ENCODE measurements around the gene COL5A1. TPM values are rescaled to one million over a fixed set of nuclear protein-coding genes. Genes with fewer than 3 reads are reported as not detected.

The COL5A1 gene
- total RNA-seq, 4 donors from 2014 or later = 7.1 to 69.3 (median 16.1) TPM

DNA sequence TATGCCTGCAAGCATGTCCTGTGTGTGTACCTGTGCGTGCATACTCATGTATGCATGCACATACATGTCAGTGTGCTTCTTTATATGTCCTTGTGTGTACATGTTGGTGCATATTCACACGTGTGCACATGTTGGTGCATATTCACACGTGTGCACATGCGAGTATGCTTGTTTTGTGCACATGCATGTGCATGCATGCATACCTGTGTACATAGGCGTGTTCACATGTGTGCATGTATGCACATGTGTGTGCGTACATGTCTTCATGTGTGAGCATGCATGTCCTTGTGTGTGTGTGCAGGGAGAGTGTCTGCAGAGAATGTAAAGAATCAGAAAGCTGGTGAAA is 166.8 kb downstream of the COL5A1 start:
- Histone ChIP-seq H3K4me3 (no peak overlapping the region), H3K4me1 (peaks cover 0 to 10% (median 3%) of the 10 kb centered on the region in 4 donors), H3K36me3 (no peaks in the 10 kb centered on the region), H3K27me3 (no peaks in the 10 kb centered on the region), H3K9me3 (no peaks in the 10 kb centered on the region), H3K27ac (no peak overlapping the region)
- intact Hi-C loops (cut with DNase I; ENCODE audit: low total_unique reads) (no loop called here), in situ Hi-C loops (cut with MboI; ENCODE audit: low pct_ligation_motif_present in 1 of 4, low pct_unique_long_range_greater_than_20kb in 1 of 4, low sequenced_read_pairs in 3 of 4) (no loop called here)
- 90 to 100% methylated on average over 1 to 6 of the region's 6 CpGs for WGBS, 2 donors (ENCODE audit: low coverage in 1 of 2)
- TF ChIP-seq POLR2A (IDR thresholded peaks at IDR 0.05) = no peak
- TF ChIP-seq, protein P1, sequence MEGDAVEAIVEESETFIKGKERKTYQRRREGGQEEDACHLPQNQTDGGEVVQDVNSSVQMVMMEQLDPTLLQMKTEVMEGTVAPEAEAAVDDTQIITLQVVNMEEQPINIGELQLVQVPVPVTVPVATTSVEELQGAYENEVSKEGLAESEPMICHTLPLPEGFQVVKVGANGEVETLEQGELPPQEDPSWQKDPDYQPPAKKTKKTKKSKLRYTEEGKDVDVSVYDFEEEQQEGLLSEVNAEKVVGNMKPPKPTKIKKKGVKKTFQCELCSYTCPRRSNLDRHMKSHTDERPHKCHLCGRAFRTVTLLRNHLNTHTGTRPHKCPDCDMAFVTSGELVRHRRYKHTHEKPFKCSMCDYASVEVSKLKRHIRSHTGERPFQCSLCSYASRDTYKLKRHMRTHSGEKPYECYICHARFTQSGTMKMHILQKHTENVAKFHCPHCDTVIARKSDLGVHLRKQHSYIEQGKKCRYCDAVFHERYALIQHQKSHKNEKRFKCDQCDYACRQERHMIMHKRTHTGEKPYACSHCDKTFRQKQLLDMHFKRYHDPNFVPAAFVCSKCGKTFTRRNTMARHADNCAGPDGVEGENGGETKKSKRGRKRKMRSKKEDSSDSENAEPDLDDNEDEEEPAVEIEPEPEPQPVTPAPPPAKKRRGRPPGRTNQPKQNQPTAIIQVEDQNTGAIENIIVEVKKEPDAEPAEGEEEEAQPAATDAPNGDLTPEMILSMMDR (IDR thresholded peaks at IDR 0.05) = no peak
- TF ChIP-seq POLR2AphosphoS5 (IDR thresholded peaks at IDR 0.05) = no peak
- no peak for TF ChIP-seq EP300 (IDR thresholded peaks at IDR 0.05; ENCODE audit: low read depth)
- DNase-seq = no peak

- in situ Hi-C loops (cut with MboI; ENCODE audit: low pct_ligation_motif_present in 1 of 4, low pct_unique_long_range_greater_than_20kb in 1 of 4, low sequenced_read_pairs in 3 of 4) = no loop called here
- no peaks in the 10 kb centered on the region for H3K9me3 ChIP-seq
- WGBS, 2 donors (ENCODE audit: low coverage in 1 of 2) = 85 to 86% methylated on average over 5 to 15 of the region's 15 CpGs
- intact Hi-C loops (cut with DNase I; ENCODE audit: low total_unique reads) = no loop called here
- no peak for TF ChIP-seq EP300 (IDR thresholded peaks at IDR 0.05; ENCODE audit: low read depth)
- TF ChIP-seq, protein P1 (IDR thresholded peaks at IDR 0.05) = no peak
- TF ChIP-seq POLR2A (IDR thresholded peaks at IDR 0.05) = no peak
- no peak for TF ChIP-seq POLR2AphosphoS5 (IDR thresholded peaks at IDR 0.05)
- peaks cover 0 to 10% (median 3%) of the 10 kb centered on the region in 4 donors for H3K4me1 ChIP-seq
- DNase-seq = no peak
- no peak overlapping the region for H3K4me3 ChIP-seq
- H3K27ac ChIP-seq = no peak overlapping the region
- H3K36me3 ChIP-seq = no peaks in the 10 kb centered on the region
- H3K27me3 ChIP-seq = no peaks in the 10 kb centered on the region
These were observed 167.7 kb downstream of the COL5A1 start for GRCh38 chr9:134809292-134809691.

GRCh38 chr9:134809826-134810225 is 168.2 kb downstream of the COL5A1 start:
- 84 to 86% methylated on average over 10 of the region's 10 CpGs for WGBS, 2 donors (ENCODE audit: low coverage in 1 of 2)
- intact Hi-C loops (cut with DNase I; ENCODE audit: low total_unique reads) (no loop called here), in situ Hi-C loops (cut with MboI; ENCODE audit: low pct_ligation_motif_present in 1 of 4, low pct_unique_long_range_greater_than_20kb in 1 of 4, low sequenced_read_pairs in 3 of 4) (no loop called here)
- no peaks in the 10 kb centered on the region for H3K36me3 ChIP-seq
- peaks cover 0 to 10% (median 3%) of the 10 kb centered on the region in 4 donors for H3K4me1 ChIP-seq
- H3K9me3 ChIP-seq = no peaks in the 10 kb centered on the region
- H3K4me3 ChIP-seq = no peak overlapping the region
- H3K27me3 ChIP-seq = no peaks in the 10 kb centered on the region
- no peak for TF ChIP-seq POLR2AphosphoS5 (IDR thresholded peaks at IDR 0.05)
- no peak for TF ChIP-seq EP300 (IDR thresholded peaks at IDR 0.05; ENCODE audit: low read depth)
- TF ChIP-seq, protein P1 (IDR thresholded peaks at IDR 0.05) = no peak
- TF ChIP-seq POLR2A (IDR thresholded peaks at IDR 0.05) = no peak
- DNase-seq = no peak
- no peak overlapping the region for H3K27ac ChIP-seq

GRCh38 chr9:134811079-134811672 is 169.6 kb downstream of the COL5A1 start:
- no peak for DNase-seq
- Histone ChIP-seq H3K36me3 (no peaks in the 10 kb centered on the region), H3K27ac (no peak overlapping the region), H3K4me1 (peaks cover 0 to 10% (median 3%) of the 10 kb centered on the region in 4 donors), H3K4me3 (no peak overlapping the region), H3K27me3 (no peaks in the 10 kb centered on the region), H3K9me3 (no peaks in the 10 kb centered on the region)
- 85 to 91% methylated on average over 4 to 22 of the region's 22 CpGs for WGBS, 2 donors (ENCODE audit: low coverage in 1 of 2)
- in situ Hi-C loops (cut with MboI; ENCODE audit: low pct_ligation_motif_present in 1 of 4, low pct_unique_long_range_greater_than_20kb in 1 of 4, low sequenced_read_pairs in 3 of 4) (no loop called here), intact Hi-C loops (cut with DNase I; ENCODE audit: low total_unique reads) (no loop called here)
- TF ChIP-seq, protein P1 (IDR thresholded peaks at IDR 0.05) = no peak
- TF ChIP-seq EP300 (IDR thresholded peaks at IDR 0.05; ENCODE audit: low read depth) (no peak), POLR2A (IDR thresholded peaks at IDR 0.05) (no peak), POLR2AphosphoS5 (IDR thresholded peaks at IDR 0.05) (no peak)
